HL-60/S4 treated with retinoic acid at 250 ng/mL for 4 days and 3 days (cell line): ENCODE results near the gene RPS15A.
"Not testable (repeated sequence)": the region's sequence is repeated elsewhere in the genome, so short reads cannot be mapped to it uniquely, and the experiment has no call there.

ENCODE experiments used
- in situ Hi-C: fragments of 300-500 bp; cut with MboI; formaldehyde crosslinking; loops from 2 replicates; pipeline ENCODE4 v1.7.0; 2022; ENCODE audit warnings: low sequenced_read_pairs

Gene RPS15A

GRCh38 chr16:18757960-18758660, 32.0 kb downstream of the RPS15A start:
- in situ Hi-C loops, result not testable (repeated sequence)

GRCh38 chr16:18756639-18757038, 33.5 kb downstream of the RPS15A start:
- in situ Hi-C loops, result not testable (repeated sequence)

- in situ Hi-C loops, result not testable (repeated sequence)
Observed at GRCh38 chr16:18742870-18743269, 47.3 kb downstream of the RPS15A start.

- in situ Hi-C loops, result not testable (repeated sequence)
Observed at GRCh38 chr16:18740027-18740426, 50.1 kb downstream of the RPS15A start.

- in situ Hi-C loops, result not testable (repeated sequence)
Observed at GRCh38 chr16:18738768-18739167, 51.4 kb downstream of the RPS15A start.

GRCh38 chr16:18734279-18734678, 55.9 kb downstream of the RPS15A start:
- in situ Hi-C loops, result not testable (repeated sequence)
